ENCODE data around the gene KLC1. TPM values are rescaled to one million over a fixed set of nuclear protein-coding genes. Genes with fewer than 3 reads are reported as not detected.

The KLC1 gene
- total RNA-seq, 2 experiments from 2014 or later = 97.5 to 101 TPM

- intact Hi-C loops (cut with micrococcal nuclease) = no loop called here
- H3K27ac Mint-ChIP-seq = peak overlapping the region; percentile 20
- peak; percentile 12 for DNase-seq
- no peak for TF ChIP-seq CTCF (IDR thresholded peaks at IDR 0.05)
- H3K4me3 Mint-ChIP-seq = peak overlapping the region; percentile 86
- ChIA-PET CTCF (interaction anchor here (1.1 kb wide), 2 partner anchors 142 to 183 kb away, joined by 3 read pairs; no protein-coding TSS in a partner anchor), POLR2A (interaction anchor here (1.1 to 5.4 kb wide), 6 partner anchors 8 to 183 kb away, joined by 3 to 41 read pairs (median 4); no protein-coding TSS in a partner anchor)
- no peaks in the 10 kb centered on the region for H3K9me3 Mint-ChIP-seq
- H3K27me3 Mint-ChIP-seq = no peaks in the 10 kb centered on the region
- no peak for ATAC-seq
- peaks cover 33% of the 10 kb centered on the region for H3K4me1 Mint-ChIP-seq (ENCODE audit: low read depth)
- peaks cover 29% of the 10 kb centered on the region for H3K36me3 Mint-ChIP-seq (ENCODE audit: low read depth)
These were observed 84.5 kb downstream of the KLC1 start for GRCh38 chr14:103713304-103714062.

GRCh38 chr14:103714063-103714724 lies 85.2 kb downstream of the KLC1 start:
- DNase-seq = no peak
- no peak for TF ChIP-seq CTCF (IDR thresholded peaks at IDR 0.05)
- Mint-ChIP-seq H3K27me3 (no peaks in the 10 kb centered on the region), H3K36me3 (ENCODE audit: low read depth) (peaks cover 23% of the 10 kb centered on the region), H3K4me3 (peak overlapping the region; percentile 86), H3K9me3 (no peaks in the 10 kb centered on the region), H3K27ac (peak overlapping the region; percentile 87), H3K4me1 (ENCODE audit: low read depth) (peaks cover 38% of the 10 kb centered on the region)
- ChIA-PET POLR2A (interaction anchor here (1.1 to 5.4 kb wide), 3 partner anchors 13 to 184 kb away, joined by 3 to 41 read pairs (median 7); no protein-coding TSS in a partner anchor), CTCF (interaction anchor here (1.1 kb wide), 1 partner anchor 143 kb away, joined by 3 read pairs; no protein-coding TSS in a partner anchor)
- no peak for ATAC-seq
- intact Hi-C loops (cut with micrococcal nuclease) = no loop called here

- TF ChIP-seq CTCF (IDR thresholded peaks at IDR 0.05) = no peak
- Mint-ChIP-seq H3K9me3 (no peaks in the 10 kb centered on the region), H3K27me3 (no peaks in the 10 kb centered on the region), H3K27ac (peak within 1 kb of the TSS; percentile 87), H3K36me3 (ENCODE audit: low read depth) (peaks cover 23% of the 10 kb centered on the region), H3K4me3 (peak within 1 kb of the TSS; percentile 86), H3K4me1 (ENCODE audit: low read depth) (peaks cover 47% of the 10 kb centered on the region)
- intact Hi-C loops (cut with micrococcal nuclease) = no loop called here
- peak; percentile 97 for ATAC-seq
- ChIA-PET POLR2A (interaction anchor here (1.4 to 5.4 kb wide), 3 partner anchors 9 to 21 kb away, joined by 4 to 41 read pairs (median 6); no protein-coding TSS in a partner anchor), CTCF (interaction anchor here (0.7 to 1.3 kb wide), 2 partner anchors 93 to 163 kb away, joined by 3 read pairs; no protein-coding TSS in a partner anchor)
- DNase-seq = peak; percentile 100
These were observed 86.3 kb downstream of the KLC1 start, which contains the start of the genes XRCC3 and ZFYVE21 for GRCh38 chr14:103715052-103716000. Gene XRCC3 (minus strand): TSS chr14:103715451. CDS start chr14:103711087, 4,364 bp downstream. Gene ZFYVE21 (plus strand): TSS chr14:103715810. CDS start chr14:103715842, 32 bp downstream.

- POLR2A ChIA-PET = interaction anchor here (1.4 to 5.4 kb wide), 3 partner anchors 10 to 20 kb away, joined by 4 to 41 read pairs (median 6); no protein-coding TSS in a partner anchor
- Mint-ChIP-seq H3K4me3 (peak overlapping the region; percentile 73), H3K27me3 (no peaks in the 10 kb centered on the region), H3K27ac (no peak overlapping the region), H3K9me3 (no peaks in the 10 kb centered on the region), H3K36me3 (ENCODE audit: low read depth) (peaks cover 18% of the 10 kb centered on the region), H3K4me1 (ENCODE audit: low read depth) (peaks cover 45% of the 10 kb centered on the region)
- ATAC-seq = no peak
- CTCF ChIA-PET = interaction anchor here (0.7 to 1.3 kb wide), 2 partner anchors 92 to 163 kb away, joined by 3 read pairs; no protein-coding TSS in a partner anchor
- TF ChIP-seq CTCF (IDR thresholded peaks at IDR 0.05) = no peak
- intact Hi-C loops (cut with micrococcal nuclease) = no loop called here
- peak; percentile 24 for DNase-seq
These were observed 87.2 kb downstream of the KLC1 start for GRCh38 chr14:103716091-103716801.
